ENCODE results near the gene IQCK. TPM values are rescaled to one million over a fixed set of nuclear protein-coding genes. Genes with fewer than 3 reads are reported as not detected.

The IQCK gene
- polyA plus RNA-seq, 3 donors, result 0.52 to 1.2 (median 0.58) TPM

- Histone ChIP-seq H3K9me3 (replicated peaks in 1 of 2; ENCODE audit: control insufficient read depth in 1 of 2, insufficient read depth in 1 of 2, low read length in 2 of 2) (no peaks in the 10 kb centered on the region), H2AFZ (ENCODE audit: insufficient read depth, low read depth, low read length, poor library complexity, severe bottlenecking) (no peak overlapping the region), H3K4me3 (replicated peaks in 1 of 3; ENCODE audit: low read depth in 2 of 3, low read length in 3 of 3) (no peak overlapping the region), H3K4me1 (ENCODE audit: control insufficient read depth in 1 of 2, insufficient read depth in 2 of 2, low read length in 2 of 2) (peaks cover 0 to 2% of the 10 kb centered on the region in 2 donors), H3K9ac (ENCODE audit: insufficient read depth, low read length, poor library complexity, severe bottlenecking) (no peak overlapping the region), H3K27me3 (ENCODE audit: control insufficient read depth in 2 of 2, insufficient read depth in 2 of 2, low read length in 2 of 2) (no peaks in the 10 kb centered on the region), H3K36me3 (replicated peaks in 1 of 2; ENCODE audit: control insufficient read depth in 1 of 2, insufficient read depth in 2 of 2, low read length in 2 of 2) (no peaks in the 10 kb centered on the region), H3K4me2 (replicated peaks; ENCODE audit: extremely low read depth, low read length, poor library complexity, severe bottlenecking) (no peak overlapping the region), H3K27ac (ENCODE audit: low read depth in 1 of 2, low read length in 2 of 2) (no peak overlapping the region), H4K20me1 (ENCODE audit: insufficient read depth, low read length) (no peaks in the 10 kb centered on the region), H3K79me2 (ENCODE audit: insufficient read depth, low read length) (no peaks in the 10 kb centered on the region)
- Mint-ChIP-seq H3K4me1 (peaks cover 8% of the 10 kb centered on the region), H3K27ac (no peak overlapping the region), H3K4me3 (no peak overlapping the region), H3K9me3 (no peaks in the 10 kb centered on the region), H3K27me3 (ENCODE audit: low read depth in 3 of 3) (peaks cover 0 to 3% (median 0%) of the 10 kb centered on the region in 3 donors), H3K36me3 (no peaks in the 10 kb centered on the region)
- no peak for TF ChIP-seq CTCF (IDR thresholded peaks at IDR 0.05)
- no peak for DNase-seq
- intact Hi-C loops (cut with micrococcal nuclease), result no loop called here
- WGBS (ENCODE audit: insufficient coverage), result no CpG with 5 or more reads among the region's 1 CpG
Measured at GRCh38 chr16:19741354-19741753, 23.3 kb downstream of the IQCK start.

- TF ChIP-seq CTCF (IDR thresholded peaks at IDR 0.05), result no peak
- Mint-ChIP-seq H3K36me3 (no peaks in the 10 kb centered on the region), H3K27ac (no peak overlapping the region), H3K4me1 (no peaks in the 10 kb centered on the region), H3K9me3 (no peaks in the 10 kb centered on the region), H3K4me3 (no peak overlapping the region), H3K27me3 (ENCODE audit: low read depth in 3 of 3) (peaks cover 0 to 3% (median 0%) of the 10 kb centered on the region in 3 donors)
- no peak overlapping the region for H3K4me2 ChIP-seq (replicated peaks; ENCODE audit: extremely low read depth, low read length, poor library complexity, severe bottlenecking)
- intact Hi-C loops (cut with micrococcal nuclease), result no loop called here
- H3K27me3 ChIP-seq (ENCODE audit: control insufficient read depth in 2 of 2, insufficient read depth in 2 of 2, low read length in 2 of 2), result no peaks in the 10 kb centered on the region
- H3K36me3 ChIP-seq (replicated peaks in 1 of 2; ENCODE audit: control insufficient read depth in 1 of 2, insufficient read depth in 2 of 2, low read length in 2 of 2), result no peaks in the 10 kb centered on the region
- no peak overlapping the region for H3K27ac ChIP-seq (ENCODE audit: low read depth in 1 of 2, low read length in 2 of 2)
- H2AFZ ChIP-seq (ENCODE audit: insufficient read depth, low read depth, low read length, poor library complexity, severe bottlenecking), result no peak overlapping the region
- no peaks in the 10 kb centered on the region for H3K4me1 ChIP-seq (ENCODE audit: control insufficient read depth in 1 of 2, insufficient read depth in 2 of 2, low read length in 2 of 2)
- H3K4me3 ChIP-seq (replicated peaks in 1 of 3; ENCODE audit: low read depth in 2 of 3, low read length in 3 of 3), result no peak overlapping the region
- H4K20me1 ChIP-seq (ENCODE audit: insufficient read depth, low read length), result no peaks in the 10 kb centered on the region
- H3K9ac ChIP-seq (ENCODE audit: insufficient read depth, low read length, poor library complexity, severe bottlenecking), result no peak overlapping the region
- no peaks in the 10 kb centered on the region for H3K79me2 ChIP-seq (ENCODE audit: insufficient read depth, low read length)
- no peak for DNase-seq
- H3K9me3 ChIP-seq (replicated peaks in 1 of 2; ENCODE audit: control insufficient read depth in 1 of 2, insufficient read depth in 1 of 2, low read length in 2 of 2), result no peaks in the 10 kb centered on the region
Measured at GRCh38 chr16:19743816-19744159, 25.7 kb downstream of the IQCK start.
